GM19452 (cell line): Measurements from ENCODE around the gene ANTXR2.
"Not testable (repeated sequence)": the region's sequence is repeated elsewhere in the genome, so short reads cannot be mapped to it uniquely, and the experiment has no call there.

ENCODE experiments used
- ATAC-seq: cut with Tn5 transposase; IDR thresholded peaks from one replicate; pipeline ENCODE4 v1.9.1; 2021; ENCODE audit not compliant: unreplicated experiment

The ANTXR2 gene

GRCh38 chr4:79993476-79993875 lies 79.6 kb downstream of the ANTXR2 start:
- no peak for ATAC-seq

GRCh38 chr4:79991601-79992000 lies 81.4 kb downstream of the ANTXR2 start:
- no peak for ATAC-seq

- ATAC-seq = not testable (repeated sequence)
Measured at GRCh38 chr4:79991100-79991499, 81.9 kb downstream of the ANTXR2 start.

GRCh38 chr4:79987401-79987800 lies 85.6 kb downstream of the ANTXR2 start:
- ATAC-seq = no peak

GRCh38 chr4:79983431-79983830 lies 89.6 kb downstream of the ANTXR2 start:
- no peak for ATAC-seq

- no peak for ATAC-seq
Measured at GRCh38 chr4:79982601-79983322, 90.3 kb downstream of the ANTXR2 start.

GRCh38 chr4:79980448-79980847 lies 92.6 kb downstream of the ANTXR2 start:
- no peak for ATAC-seq

GRCh38 chr4:79979785-79980437 lies 93.1 kb downstream of the ANTXR2 start:
- ATAC-seq = no peak

GRCh38 chr4:79977131-79977840 lies 95.7 kb downstream of the ANTXR2 start:
- ATAC-seq = no peak

- no peak for ATAC-seq
Measured at GRCh38 chr4:79964400-79965211, 108.4 kb downstream of the ANTXR2 start.

GRCh38 chr4:79964020-79964399 lies 109.0 kb downstream of the ANTXR2 start:
- ATAC-seq = no peak

- no peak for ATAC-seq
Measured at GRCh38 chr4:79959652-79960051, 113.4 kb downstream of the ANTXR2 start.

- no peak for ATAC-seq
Measured at GRCh38 chr4:79958466-79959264, 114.4 kb downstream of the ANTXR2 start.

GRCh38 chr4:79949178-79949577 lies 123.9 kb downstream of the ANTXR2 start:
- no peak for ATAC-seq

GRCh38 chr4:79948739-79949138 lies 124.3 kb downstream of the ANTXR2 start:
- no peak for ATAC-seq

- ATAC-seq = no peak
Measured at GRCh38 chr4:79948261-79948660, 124.8 kb downstream of the ANTXR2 start.

GRCh38 chr4:79947386-79947785 lies 125.6 kb downstream of the ANTXR2 start:
- no peak for ATAC-seq

GRCh38 chr4:79935274-79935673 lies 137.8 kb downstream of the ANTXR2 start:
- no peak for ATAC-seq

GRCh38 chr4:79934660-79935059 lies 138.4 kb downstream of the ANTXR2 start:
- no peak for ATAC-seq

- ATAC-seq = no peak
Measured at GRCh38 chr4:79927931-79928330, 145.1 kb downstream of the ANTXR2 start.
